ENCODE data around the gene KRTAP21-3. TPM values are rescaled to one million over a fixed set of nuclear protein-coding genes. Genes with fewer than 3 reads are reported as not detected.

KRTAP21-3 gene
- total and polyA plus RNA-seq, 10 of the 15 experiments (the other 5 are each of a cell fraction or from before 2014, with no cell fraction given), result not detected

- ChIA-PET CTCF (interaction anchor here (4.6 kb wide), 1 partner anchor 227 kb away, joined by 24 read pairs; no protein-coding TSS in a partner anchor), SMC1A (ENCODE audit: uncharacterized antibody, unreplicated experiment) (no interaction called here), POLR2A (no interaction called here), RAD21 (ENCODE audit: unreplicated experiment) (no interaction called here)
- no peaks in the 10 kb centered on the region for H3K4me1 ChIP-seq (ENCODE audit: control insufficient read depth, insufficient read depth, low read length)
- H2AFZ ChIP-seq (ENCODE audit: control insufficient read depth, low read depth, low read length), result no peak overlapping the region
- no peaks in the 10 kb centered on the region for H4K20me1 ChIP-seq (ENCODE audit: control insufficient read depth, insufficient read depth)
- ATAC-seq (no peak), FAIRE-seq (no peak), DNase-seq (ENCODE audit: low read depth, low spot score) (no peak)
- H3K79me2 ChIP-seq (ENCODE audit: control insufficient read depth, insufficient read depth, low read length), result no peaks in the 10 kb centered on the region
- H3K36me3 ChIP-seq (ENCODE audit: control insufficient read depth in 2 of 2, insufficient read depth in 2 of 2, low read length in 1 of 2), result no peaks in the 10 kb centered on the region
- WGBS (ENCODE audit: insufficient coverage, insufficient replicate concordance, low lambda C conversion rate, missing lambda C conversion rate), result 100% methylated on average over 1 of the region's 1 CpG
- H3K27ac ChIP-seq (ENCODE audit: control insufficient read depth, insufficient read depth), result no peak overlapping the region
- in situ Hi-C loops (cut with MboI) (no loop called here), intact Hi-C loops (cut with micrococcal nuclease; ENCODE audit: unreplicated experiment) (no loop called here)
- no TSS peak for BruUV-seq (replicated peaks)
- TF ChIP-seq RAD21 (IDR thresholded peaks at IDR 0.05; ENCODE audit: insufficient read depth, low read depth, low read length) (no peak), CHD1 (IDR thresholded peaks at IDR 0.05; ENCODE audit: low read depth, low read length) (no peak), KAT2A (conservative IDR thresholded peaks at IDR 0.05; ENCODE audit: control insufficient read depth, low read depth, low read length) (no peak), SMARCA5 (IDR thresholded peaks at IDR 0.05) (no peak)
- no peaks in the 10 kb centered on the region for H3K27me3 ChIP-seq (replicated peaks in 1 of 2; ENCODE audit: control insufficient read depth in 2 of 2, insufficient read depth in 2 of 2, low read length in 1 of 2)
- H3K4me3 ChIP-seq, result no peak overlapping the region
- no peak overlapping the region for H3K4me2 ChIP-seq (ENCODE audit: control insufficient read depth, insufficient read depth)
- H3K9me3 ChIP-seq (replicated peaks; ENCODE audit: control insufficient read depth, insufficient read depth, low read length), result no peaks in the 10 kb centered on the region
- no peak overlapping the region for H3K9ac ChIP-seq (ENCODE audit: control insufficient read depth, insufficient read depth, low read length)
Observed at GRCh38 chr21:30733026-30733425, 14.4 kb upstream of the KRTAP21-3 start.

DNA sequence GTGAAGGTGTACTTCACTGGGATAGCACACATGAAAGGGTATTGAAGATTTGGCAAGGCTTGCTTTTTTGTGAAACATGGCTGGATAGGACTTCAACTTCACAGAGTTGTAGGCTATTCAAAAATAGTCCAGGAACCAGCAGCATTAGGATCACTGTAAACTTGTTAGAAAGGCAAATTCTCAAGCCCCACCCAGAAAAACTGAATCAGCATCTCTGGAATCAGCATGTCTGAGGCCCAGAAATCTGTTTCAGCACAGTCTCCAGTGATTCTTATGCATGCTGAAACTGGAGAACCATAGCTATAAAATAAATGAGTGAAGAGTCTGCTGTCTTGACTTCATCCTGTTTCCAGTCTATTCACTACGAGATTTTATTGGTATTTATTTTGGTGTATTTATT, 8.1 kb upstream of the KRTAP21-3 start:
- Histone ChIP-seq H3K27me3 (replicated peaks in 1 of 2; ENCODE audit: control insufficient read depth in 2 of 2, insufficient read depth in 2 of 2, low read length in 1 of 2) (no peaks in the 10 kb centered on the region), H3K9me3 (replicated peaks; ENCODE audit: control insufficient read depth, insufficient read depth, low read length) (no peaks in the 10 kb centered on the region), H4K20me1 (ENCODE audit: control insufficient read depth, insufficient read depth) (no peaks in the 10 kb centered on the region), H3K79me2 (ENCODE audit: control insufficient read depth, insufficient read depth, low read length) (no peaks in the 10 kb centered on the region), H3K4me2 (ENCODE audit: control insufficient read depth, insufficient read depth) (no peak overlapping the region), H3K9ac (ENCODE audit: control insufficient read depth, insufficient read depth, low read length) (no peak overlapping the region), H3K4me3 (no peak overlapping the region), H3K27ac (ENCODE audit: control insufficient read depth, insufficient read depth) (no peak overlapping the region), H2AFZ (ENCODE audit: control insufficient read depth, low read depth, low read length) (no peak overlapping the region), H3K4me1 (ENCODE audit: control insufficient read depth, insufficient read depth, low read length) (no peaks in the 10 kb centered on the region), H3K36me3 (ENCODE audit: control insufficient read depth in 2 of 2, insufficient read depth in 2 of 2, low read length in 1 of 2) (no peaks in the 10 kb centered on the region)
- ATAC-seq, result no peak
- ChIA-PET CTCF (no interaction called here), SMC1A (ENCODE audit: uncharacterized antibody, unreplicated experiment) (no interaction called here), RAD21 (ENCODE audit: unreplicated experiment) (no interaction called here), POLR2A (no interaction called here)
- in situ Hi-C loops (cut with MboI), result no loop called here
- 0% methylated on average over 1 of the region's 1 CpG for WGBS (ENCODE audit: insufficient coverage, insufficient replicate concordance, low lambda C conversion rate, missing lambda C conversion rate)
- BruUV-seq (replicated peaks), result no TSS peak
- DNase-seq (ENCODE audit: low read depth, low spot score), result no peak
- intact Hi-C loops (cut with micrococcal nuclease; ENCODE audit: unreplicated experiment), result no loop called here
- no peak for FAIRE-seq
- no peak for TF ChIP-seq MYC (IDR thresholded peaks at IDR 0.05; ENCODE audit: insufficient read depth, insufficient read length, insufficient replicate concordance, low read length, severe bottlenecking)
- TF ChIP-seq, protein P1, sequence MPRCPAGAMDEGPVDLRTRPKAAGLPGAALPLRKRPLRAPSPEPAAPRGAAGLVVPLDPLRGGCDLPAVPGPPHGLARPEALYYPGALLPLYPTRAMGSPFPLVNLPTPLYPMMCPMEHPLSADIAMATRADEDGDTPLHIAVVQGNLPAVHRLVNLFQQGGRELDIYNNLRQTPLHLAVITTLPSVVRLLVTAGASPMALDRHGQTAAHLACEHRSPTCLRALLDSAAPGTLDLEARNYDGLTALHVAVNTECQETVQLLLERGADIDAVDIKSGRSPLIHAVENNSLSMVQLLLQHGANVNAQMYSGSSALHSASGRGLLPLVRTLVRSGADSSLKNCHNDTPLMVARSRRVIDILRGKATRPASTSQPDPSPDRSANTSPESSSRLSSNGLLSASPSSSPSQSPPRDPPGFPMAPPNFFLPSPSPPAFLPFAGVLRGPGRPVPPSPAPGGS (IDR thresholded peaks at IDR 0.05; ENCODE audit: borderline replicate concordance, insufficient read depth, low read depth, low read length, poor library complexity, severe bottlenecking), result no peak
- no peak for TF ChIP-seq EGR1 (IDR thresholded peaks at IDR 0.05; ENCODE audit: borderline replicate concordance in 1 of 2, low read depth in 2 of 2, low read length in 2 of 2)
- TF ChIP-seq IRF4 (IDR thresholded peaks at IDR 0.05; ENCODE audit: low read depth, low read length), result no peak
- no peak for TF ChIP-seq MXI1 (IDR thresholded peaks at IDR 0.05; ENCODE audit: low read depth, low read length)
- TF ChIP-seq PBX3 (IDR thresholded peaks at IDR 0.05; ENCODE audit: insufficient replicate concordance, low read depth, low read length), result no peak
- TF ChIP-seq RAD51 (IDR thresholded peaks at IDR 0.05), result no peak
- no peak for TF ChIP-seq ZBED1 (IDR thresholded peaks at IDR 0.05; ENCODE audit: borderline replicate concordance)

Data from GM12878 (cell line).